ENCODE results near the gene RAET1E.
"Not testable (repeated sequence)": the region's sequence is repeated elsewhere in the genome, so short reads cannot be mapped to it uniquely, and the experiment has no call there.

The RAET1E gene

DNA sequence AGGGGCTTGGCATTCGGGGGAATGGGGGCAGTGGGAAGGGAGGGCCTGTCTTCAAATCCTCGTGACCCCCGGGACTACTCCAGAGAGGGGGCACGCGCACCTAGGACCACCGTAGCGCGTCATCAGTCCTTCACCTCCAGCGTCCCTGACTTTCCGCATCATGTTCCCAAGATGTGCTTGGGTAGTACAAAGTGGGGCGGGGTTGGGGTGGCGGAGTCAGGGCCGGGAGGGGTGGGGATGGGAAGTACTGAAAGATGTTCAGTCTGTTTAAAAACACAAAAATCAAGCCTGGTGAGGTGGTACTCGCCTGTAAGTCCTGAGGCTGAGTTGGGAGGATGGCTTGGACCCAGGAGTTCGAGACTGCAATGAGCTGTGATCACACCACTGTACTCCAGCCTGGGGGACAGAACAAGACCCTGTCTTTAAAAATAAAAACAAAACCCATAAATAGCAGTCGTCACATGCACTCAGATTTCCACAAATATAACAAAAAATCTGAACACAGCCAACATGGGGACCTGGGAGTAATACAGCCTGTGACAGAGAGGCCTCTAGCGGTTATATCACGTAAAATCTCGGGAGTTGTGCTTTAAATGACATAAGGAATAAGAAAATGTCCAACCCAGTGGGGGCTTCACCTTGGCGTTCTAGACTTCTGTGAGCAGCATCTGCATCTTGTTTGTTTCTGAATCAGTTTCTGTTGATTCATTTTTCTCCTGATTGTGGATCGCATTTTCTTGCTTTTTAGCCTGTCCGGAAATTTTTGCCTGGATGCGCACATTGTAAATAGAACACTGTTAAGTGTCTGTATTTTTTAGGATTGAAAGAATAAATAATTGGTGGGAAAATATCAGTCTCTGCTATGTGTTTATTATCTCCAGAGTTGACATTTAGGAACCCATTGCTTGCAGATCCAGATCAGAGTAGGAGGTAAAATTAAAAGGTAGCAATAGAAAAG, 33.1 kb downstream of the RAET1E start:
- Histone ChIP-seq H3K36me3 (ENCODE audit: control insufficient read depth, insufficient read depth, low read length, severe bottlenecking) (no peaks in the 10 kb centered on the region), H3K4me1 (ENCODE audit: control insufficient read depth, insufficient read depth, low read length) (peaks cover 33% of the 10 kb centered on the region), H3K27me3 (replicated peaks; ENCODE audit: control insufficient read depth, insufficient read depth, low read length) (no peaks in the 10 kb centered on the region), H3K9ac (ENCODE audit: low read length) (peak overlapping the region; percentile 89), H3K9me3 (ENCODE audit: control insufficient read depth, low read length) (no peaks in the 10 kb centered on the region), H3K4me3 (ENCODE audit: low read length) (peak overlapping the region; percentile 84)
- DNase-seq (ENCODE audit: low read depth), result peak; percentile 92

DNA sequence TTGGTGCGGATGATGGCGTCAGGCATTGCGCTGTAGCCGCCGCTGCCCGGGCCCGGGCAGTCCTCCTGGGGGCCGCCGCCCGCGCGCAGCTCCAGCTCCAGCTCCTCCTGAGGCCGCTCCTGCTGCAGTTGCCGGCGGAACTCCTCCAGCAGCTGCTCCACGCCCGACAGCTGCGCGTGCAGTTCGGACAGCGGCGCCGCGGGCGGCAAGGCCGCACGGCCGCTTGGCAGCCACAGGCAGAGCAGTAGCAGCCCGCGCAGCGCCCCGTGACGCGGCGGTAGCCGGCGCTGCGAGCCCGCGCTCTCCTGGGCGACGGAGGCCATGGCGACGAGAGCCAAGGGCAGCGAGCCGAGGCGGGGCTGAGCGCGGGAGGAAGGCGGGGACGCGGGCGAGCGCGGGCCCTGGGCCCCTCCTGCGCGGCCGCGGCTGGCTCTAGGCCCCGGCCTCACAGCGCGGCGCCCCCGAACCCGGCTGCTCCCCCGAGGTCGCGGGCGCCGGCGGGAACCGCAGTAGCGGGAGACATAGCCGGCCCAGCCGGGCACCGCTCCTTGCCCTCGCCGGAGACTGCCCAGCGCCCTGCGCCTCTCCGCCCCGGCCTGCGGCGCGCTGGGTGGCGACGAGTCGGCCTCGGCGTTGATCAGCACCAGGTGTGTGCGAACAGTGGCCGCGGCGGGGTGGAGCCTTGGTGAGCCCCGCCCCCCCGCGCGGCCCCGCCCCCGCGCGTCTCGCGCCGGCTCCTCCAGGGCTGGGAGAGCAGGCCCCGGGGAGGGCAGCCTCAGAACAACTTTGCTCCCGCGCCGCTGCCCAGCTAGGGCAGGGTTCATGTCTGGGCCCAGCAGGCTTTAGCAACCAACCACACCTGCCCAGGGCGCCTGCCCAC, 34.0 kb downstream of the RAET1E start, which contains the start of gene LRP11:
Gene LRP11, minus strand, starts transcription at position 662 of the 880 bp plus-strand sequence. Its CDS starts 339 bp downstream, at position 323.
- Histone ChIP-seq H3K4me3 (ENCODE audit: low read length) (peak within 1 kb of the TSS; percentile 84), H3K36me3 (ENCODE audit: control insufficient read depth, insufficient read depth, low read length, severe bottlenecking) (no peaks in the 10 kb centered on the region), H3K9me3 (ENCODE audit: control insufficient read depth, low read length) (no peaks in the 10 kb centered on the region), H3K9ac (ENCODE audit: low read length) (peak within 1 kb of the TSS; percentile 89), H3K27me3 (replicated peaks; ENCODE audit: control insufficient read depth, insufficient read depth, low read length) (no peaks in the 10 kb centered on the region), H3K4me1 (ENCODE audit: control insufficient read depth, insufficient read depth, low read length) (peaks cover 33% of the 10 kb centered on the region)
- DNase-seq (ENCODE audit: low read depth), result peak; percentile 91

DNA sequence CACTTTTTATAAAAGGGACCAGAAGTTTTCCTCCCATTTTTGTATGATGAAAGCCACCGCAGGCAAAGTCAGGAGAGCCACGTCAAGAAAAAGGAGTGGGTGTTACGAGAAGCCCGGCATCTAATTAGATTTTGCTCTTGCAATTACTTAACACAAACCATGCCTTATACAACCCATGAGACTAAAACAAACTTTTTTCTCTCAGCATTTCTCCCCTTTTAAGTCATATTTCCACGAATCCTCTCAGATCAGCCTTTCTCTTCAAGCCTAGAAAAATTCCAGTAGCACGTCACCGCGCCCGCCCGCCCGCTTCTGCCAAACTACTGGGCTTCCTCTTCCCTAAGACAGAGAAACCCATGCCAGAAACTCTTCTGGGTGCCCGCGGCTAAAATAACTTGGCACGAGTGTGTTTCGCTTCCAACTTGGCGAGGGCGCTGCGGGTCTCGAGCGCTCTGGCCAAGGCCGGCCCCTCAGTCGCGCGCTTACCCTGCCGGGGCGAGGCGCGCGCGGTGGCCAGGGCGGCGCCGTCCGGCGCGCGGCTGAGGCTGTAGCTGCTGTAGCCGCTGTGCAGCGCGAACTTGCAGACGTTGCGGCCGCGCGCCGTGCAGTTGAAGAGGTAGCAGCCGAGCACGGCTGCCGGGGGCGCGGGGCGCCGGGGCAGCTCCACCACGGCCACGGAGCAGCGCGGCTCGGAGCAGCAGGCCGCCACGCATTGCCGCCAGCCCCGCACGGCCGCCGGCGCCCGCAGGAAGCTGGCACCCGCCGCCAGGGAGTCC, 34.8 kb downstream of the RAET1E start:
- H3K4me3 ChIP-seq (ENCODE audit: low read length), result peak overlapping the region; percentile 84
- peak overlapping the region; percentile 89 for H3K9ac ChIP-seq (ENCODE audit: low read length)
- H3K9me3 ChIP-seq (ENCODE audit: control insufficient read depth, low read length), result no peaks in the 10 kb centered on the region
- H3K36me3 ChIP-seq (ENCODE audit: control insufficient read depth, insufficient read depth, low read length, severe bottlenecking), result no peaks in the 10 kb centered on the region
- no peaks in the 10 kb centered on the region for H3K27me3 ChIP-seq (replicated peaks; ENCODE audit: control insufficient read depth, insufficient read depth, low read length)
- DNase-seq (ENCODE audit: low read depth), result peak; percentile 90
- H3K4me1 ChIP-seq (ENCODE audit: control insufficient read depth, insufficient read depth, low read length), result peaks cover 27% of the 10 kb centered on the region

GRCh38 chr6:149862424-149862738, 35.5 kb downstream of the RAET1E start:
- Histone ChIP-seq H3K4me1 (ENCODE audit: control insufficient read depth, insufficient read depth, low read length) (peaks cover 21% of the 10 kb centered on the region), H3K4me3 (ENCODE audit: low read length) (peak overlapping the region; percentile 84), H3K9ac (ENCODE audit: low read length) (peak overlapping the region; percentile 89)
- not testable (repeated sequence) for H3K36me3 ChIP-seq (ENCODE audit: control insufficient read depth, insufficient read depth, low read length, severe bottlenecking); DNase-seq (ENCODE audit: low read depth); H3K9me3 ChIP-seq (ENCODE audit: control insufficient read depth, low read length); H3K27me3 ChIP-seq (replicated peaks; ENCODE audit: control insufficient read depth, insufficient read depth, low read length)

DNA sequence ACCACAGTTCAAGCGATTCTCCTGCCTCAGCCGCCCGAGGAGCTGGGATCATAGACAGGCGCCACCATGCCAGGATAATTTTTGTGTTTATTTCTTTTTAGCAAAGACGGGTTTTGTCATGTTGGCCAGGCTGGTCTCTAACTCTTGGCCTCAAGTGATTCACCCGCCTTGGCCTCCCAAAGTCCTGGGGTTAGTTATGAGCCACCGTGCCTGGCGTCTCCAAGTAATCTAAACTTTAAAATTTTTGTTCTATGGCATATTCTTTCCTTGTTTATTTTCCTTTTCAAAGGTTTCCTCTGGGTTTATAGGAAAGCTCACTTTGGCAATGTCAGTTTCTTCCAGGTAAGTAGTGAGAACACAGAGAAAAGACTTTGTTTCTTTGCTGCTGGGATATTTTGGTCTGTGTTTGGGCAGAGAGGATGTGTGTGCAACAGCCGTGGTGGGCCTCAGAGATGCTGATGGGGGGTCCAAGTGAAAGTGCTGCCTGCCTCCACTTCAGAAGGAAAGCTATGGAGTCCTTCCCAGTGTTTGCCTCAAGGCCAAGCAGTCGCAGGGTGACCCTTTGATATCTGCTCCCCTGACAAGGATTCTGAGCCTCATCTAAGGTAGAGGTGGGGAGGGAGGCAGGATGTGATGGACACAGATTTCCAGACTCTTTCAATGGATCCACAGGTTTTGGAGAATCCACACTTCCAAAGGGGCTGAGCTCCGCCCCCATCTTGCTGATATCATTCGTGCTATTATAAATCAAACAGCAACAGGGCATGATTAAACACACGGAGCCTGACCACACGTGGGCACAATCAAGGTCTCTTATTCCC, 36.1 kb downstream of the RAET1E start:
- no peaks in the 10 kb centered on the region for H3K36me3 ChIP-seq (ENCODE audit: control insufficient read depth, insufficient read depth, low read length, severe bottlenecking)
- H3K4me1 ChIP-seq (ENCODE audit: control insufficient read depth, insufficient read depth, low read length), result peaks cover 26% of the 10 kb centered on the region
- H3K9me3 ChIP-seq (ENCODE audit: control insufficient read depth, low read length), result no peaks in the 10 kb centered on the region
- H3K27me3 ChIP-seq (replicated peaks; ENCODE audit: control insufficient read depth, insufficient read depth, low read length), result no peaks in the 10 kb centered on the region
- peak overlapping the region; percentile 84 for H3K4me3 ChIP-seq (ENCODE audit: low read length)
- DNase-seq (ENCODE audit: low read depth), result no peak
- H3K9ac ChIP-seq (ENCODE audit: low read length), result no peak overlapping the region

DNA sequence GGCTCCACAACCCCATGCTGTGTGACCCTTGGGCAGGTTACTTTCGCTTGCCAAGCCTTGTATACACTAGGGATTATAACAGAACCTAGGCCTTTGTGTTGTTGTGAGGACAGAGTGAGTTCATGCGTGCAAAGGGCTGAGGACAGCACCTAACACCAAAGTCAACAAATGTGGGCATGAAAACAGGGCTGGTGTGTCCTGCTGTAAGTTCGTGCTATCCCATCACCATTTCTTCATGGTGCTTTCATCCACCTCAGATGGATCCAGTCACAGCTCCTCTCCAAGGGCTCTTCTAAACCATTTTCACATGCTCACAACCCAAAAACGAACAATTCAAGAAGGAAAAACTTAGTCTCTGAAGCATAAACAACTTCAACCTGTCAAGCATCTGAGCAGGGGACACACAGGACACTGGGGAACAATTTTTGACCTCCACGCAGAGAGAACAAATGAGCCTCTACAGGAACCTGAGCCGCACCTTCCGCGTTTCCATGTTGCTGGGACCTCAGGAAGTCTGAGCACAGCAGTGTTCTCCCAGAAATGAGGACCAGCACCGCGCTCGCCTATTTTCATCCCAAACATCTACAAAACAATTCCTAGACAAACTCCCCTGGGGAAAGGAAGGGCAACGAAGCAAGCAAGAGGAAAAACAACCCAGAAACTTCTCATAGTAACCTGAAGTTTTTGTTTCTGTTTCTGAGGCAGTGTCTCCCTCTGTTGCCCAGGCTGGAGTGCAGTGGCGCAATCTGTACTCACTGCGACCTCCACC, 36.9 kb downstream of the RAET1E start:
- no peak overlapping the region for H3K4me3 ChIP-seq (ENCODE audit: low read length)
- peak; percentile 22 for DNase-seq (ENCODE audit: low read depth)

DNA sequence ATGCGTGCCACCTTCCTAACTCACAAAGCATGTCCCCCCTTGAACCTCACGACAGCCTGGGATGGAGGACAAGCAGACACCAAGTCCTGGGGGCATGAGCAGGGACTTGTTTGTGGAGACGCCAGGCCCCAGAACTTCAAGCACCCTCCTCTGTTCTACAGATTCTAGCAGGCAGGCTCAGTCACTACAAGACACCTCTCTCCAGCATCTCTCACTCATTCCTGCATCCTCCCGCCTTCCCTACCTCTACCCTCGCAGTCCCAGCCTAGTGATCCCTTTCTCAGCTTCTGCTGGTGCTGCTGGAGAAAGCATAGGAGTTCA, 37.4 kb downstream of the RAET1E start:
- no peak for DNase-seq (ENCODE audit: low read depth)
- Histone ChIP-seq H3K9me3 (ENCODE audit: control insufficient read depth, low read length) (no peaks in the 10 kb centered on the region), H3K9ac (ENCODE audit: low read length) (no peak overlapping the region), H3K36me3 (ENCODE audit: control insufficient read depth, insufficient read depth, low read length, severe bottlenecking) (no peaks in the 10 kb centered on the region), H3K4me1 (ENCODE audit: control insufficient read depth, insufficient read depth, low read length) (peaks cover 26% of the 10 kb centered on the region), H3K4me3 (ENCODE audit: low read length) (no peak overlapping the region), H3K27me3 (replicated peaks; ENCODE audit: control insufficient read depth, insufficient read depth, low read length) (no peaks in the 10 kb centered on the region)

More for the DNA sequence above, 36.9 kb downstream of the RAET1E start:
- Histone ChIP-seq H3K4me1 (ENCODE audit: control insufficient read depth, insufficient read depth, low read length) (peaks cover 26% of the 10 kb centered on the region), H3K9ac (ENCODE audit: low read length) (no peak overlapping the region), H3K9me3 (ENCODE audit: control insufficient read depth, low read length) (no peaks in the 10 kb centered on the region), H3K27me3 (replicated peaks; ENCODE audit: control insufficient read depth, insufficient read depth, low read length) (no peaks in the 10 kb centered on the region), H3K36me3 (ENCODE audit: control insufficient read depth, insufficient read depth, low read length, severe bottlenecking) (no peaks in the 10 kb centered on the region)

- Histone ChIP-seq H3K9ac (ENCODE audit: low read length) (no peak overlapping the region), H3K9me3 (ENCODE audit: control insufficient read depth, low read length) (no peaks in the 10 kb centered on the region), H3K4me1 (ENCODE audit: control insufficient read depth, insufficient read depth, low read length) (peaks cover 28% of the 10 kb centered on the region), H3K4me3 (ENCODE audit: low read length) (no peak overlapping the region), H3K36me3 (ENCODE audit: control insufficient read depth, insufficient read depth, low read length, severe bottlenecking) (no peaks in the 10 kb centered on the region), H3K27me3 (replicated peaks; ENCODE audit: control insufficient read depth, insufficient read depth, low read length) (no peaks in the 10 kb centered on the region)
- DNase-seq (ENCODE audit: low read depth), result no peak
These were observed 38.0 kb downstream of the RAET1E start for GRCh38 chr6:149859938-149860337.

GRCh38 chr6:149859368-149859767, 38.5 kb downstream of the RAET1E start:
- Histone ChIP-seq H3K4me3 (ENCODE audit: low read length) (no peak overlapping the region), H3K36me3 (ENCODE audit: control insufficient read depth, insufficient read depth, low read length, severe bottlenecking) (no peaks in the 10 kb centered on the region)
- peak; percentile 78 for DNase-seq (ENCODE audit: low read depth)

DNA sequence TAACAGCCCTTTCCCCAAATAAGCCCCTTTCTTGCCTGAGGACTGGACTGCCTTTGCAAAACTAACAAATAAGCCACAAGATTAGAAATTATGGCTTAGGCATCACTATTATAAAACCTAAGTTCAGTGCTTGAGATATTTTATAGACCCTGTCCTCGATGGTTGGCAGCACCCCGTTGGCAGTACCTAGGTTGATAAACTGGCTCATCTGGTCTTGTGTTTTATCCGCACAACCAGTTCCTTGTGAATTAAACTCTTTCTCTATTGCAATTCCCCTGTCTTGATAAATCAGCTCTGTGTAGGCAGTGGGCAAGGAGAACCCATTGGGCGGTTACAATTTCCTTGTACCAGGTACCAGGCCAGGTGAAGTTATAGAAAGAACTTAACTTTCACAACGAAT, 40.4 kb downstream of the RAET1E start:
- no peak overlapping the region for H3K9ac ChIP-seq (ENCODE audit: low read length)

More at GRCh38 chr6:149859368-149859767, 38.5 kb downstream of the RAET1E start:
- H3K9me3 ChIP-seq (ENCODE audit: control insufficient read depth, low read length), result no peaks in the 10 kb centered on the region
- H3K27me3 ChIP-seq (replicated peaks; ENCODE audit: control insufficient read depth, insufficient read depth, low read length), result no peaks in the 10 kb centered on the region
- H3K9ac ChIP-seq (ENCODE audit: low read length), result no peak overlapping the region
- peaks cover 30% of the 10 kb centered on the region for H3K4me1 ChIP-seq (ENCODE audit: control insufficient read depth, insufficient read depth, low read length)

More for the DNA sequence above, 40.4 kb downstream of the RAET1E start:
- no peak overlapping the region for H3K4me3 ChIP-seq (ENCODE audit: low read length)
- DNase-seq (ENCODE audit: low read depth), result no peak
- H3K27me3 ChIP-seq (replicated peaks; ENCODE audit: control insufficient read depth, insufficient read depth, low read length), result no peaks in the 10 kb centered on the region
- H3K9me3 ChIP-seq (ENCODE audit: control insufficient read depth, low read length), result no peaks in the 10 kb centered on the region
- H3K4me1 ChIP-seq (ENCODE audit: control insufficient read depth, insufficient read depth, low read length), result peaks cover 27% of the 10 kb centered on the region
- no peaks in the 10 kb centered on the region for H3K36me3 ChIP-seq (ENCODE audit: control insufficient read depth, insufficient read depth, low read length, severe bottlenecking)

All from adipocyte (in vitro differentiated cells).